HG03378 (cell line): ENCODE results near the gene TNK2.

Experiments
- ATAC-seq: cut with Tn5 transposase; IDR thresholded peaks from one replicate; pipeline ENCODE4 v1.9.1; 2021; ENCODE audit warnings: mild to moderate bottlenecking, moderate library complexity; ENCODE audit not compliant: unreplicated experiment

Gene TNK2

DNA sequence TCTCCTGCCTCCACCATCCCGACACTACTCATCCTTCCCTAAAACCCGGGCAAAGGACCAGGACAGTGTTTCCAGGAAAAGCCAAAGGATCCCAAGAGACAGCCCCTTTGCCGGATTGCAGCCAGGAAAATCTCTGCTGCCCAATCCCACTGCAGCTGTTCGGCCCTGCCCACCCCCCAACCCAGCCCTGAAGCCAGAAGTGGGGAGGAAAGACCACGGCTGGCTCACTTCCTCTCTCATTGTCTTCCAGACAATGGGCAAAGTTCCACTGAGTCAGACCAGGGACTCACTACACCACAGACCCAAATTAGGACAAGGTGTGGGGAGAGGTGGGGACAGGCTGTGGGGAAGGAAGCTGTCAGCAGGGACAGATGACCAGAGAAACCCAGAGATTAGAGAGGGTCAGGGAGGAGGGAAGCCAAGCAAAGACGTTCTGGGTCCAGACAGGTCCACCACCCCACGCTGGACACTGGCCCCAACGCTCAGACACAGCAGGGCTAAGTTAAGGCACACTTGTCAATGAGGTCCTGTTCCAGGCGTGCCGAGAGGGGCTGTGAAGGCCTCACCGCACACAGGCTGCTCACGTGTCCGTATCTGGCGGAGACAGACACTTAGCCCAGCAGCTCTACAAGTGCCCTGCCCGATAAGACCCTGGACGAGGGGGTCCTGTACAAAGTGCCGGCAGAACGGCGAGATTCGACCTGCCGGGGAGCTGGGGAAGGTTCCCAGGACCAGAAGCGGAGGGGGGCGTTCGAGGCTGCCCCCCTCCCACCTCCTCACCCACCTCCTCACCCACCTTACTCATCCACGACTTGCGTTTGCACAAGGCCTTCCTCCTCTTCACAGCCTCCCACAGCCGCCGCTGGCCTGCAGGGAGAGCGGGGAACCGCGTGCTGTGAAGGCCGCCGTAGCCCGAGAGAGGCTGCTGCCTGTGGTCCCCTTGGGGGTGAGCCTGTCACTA lies 21.9 kb downstream of the TNK2 start:
- ATAC-seq = no peak

DNA sequence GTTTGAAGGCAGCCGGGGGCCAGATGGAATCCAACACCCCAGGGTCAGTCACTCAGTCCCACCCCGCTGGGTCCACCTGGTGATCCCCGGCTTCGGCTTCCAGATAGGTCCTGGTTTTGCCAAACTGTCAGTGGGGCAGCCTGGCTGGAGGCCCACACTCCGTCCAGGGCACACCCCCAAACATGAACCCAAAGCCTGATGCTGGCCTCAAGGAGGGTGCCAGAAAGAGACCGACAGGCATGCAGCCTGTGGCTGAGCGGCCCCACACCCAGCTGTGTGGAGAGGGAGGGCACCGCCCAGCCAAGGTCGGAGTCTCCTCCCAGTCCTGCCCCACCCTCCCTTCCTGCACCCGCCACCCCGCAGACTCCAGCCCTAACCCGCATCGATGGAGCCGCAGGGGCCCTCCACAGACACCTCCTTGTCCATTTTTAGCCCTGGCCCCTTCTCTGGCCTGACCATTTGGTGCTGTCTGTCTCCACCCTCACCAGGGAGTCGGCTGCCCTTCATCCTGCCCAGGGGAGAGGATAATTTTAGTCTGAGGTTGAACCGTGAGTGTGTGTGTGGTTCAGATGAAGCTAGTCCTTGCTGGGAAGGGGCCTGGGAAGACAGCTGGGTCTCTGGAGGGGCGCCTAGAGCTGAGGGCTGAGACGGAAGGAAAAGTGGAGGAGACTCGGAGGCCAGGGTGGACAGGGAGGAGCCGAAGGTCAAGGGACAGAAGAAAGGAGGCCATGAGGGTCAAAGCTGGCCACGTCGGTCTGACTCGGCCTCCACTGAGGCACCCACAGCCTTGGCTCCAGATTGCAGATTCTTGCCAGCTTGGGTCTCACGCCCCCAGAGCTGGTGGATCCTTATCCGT lies 23.1 kb downstream of the TNK2 start:
- no peak for ATAC-seq

DNA sequence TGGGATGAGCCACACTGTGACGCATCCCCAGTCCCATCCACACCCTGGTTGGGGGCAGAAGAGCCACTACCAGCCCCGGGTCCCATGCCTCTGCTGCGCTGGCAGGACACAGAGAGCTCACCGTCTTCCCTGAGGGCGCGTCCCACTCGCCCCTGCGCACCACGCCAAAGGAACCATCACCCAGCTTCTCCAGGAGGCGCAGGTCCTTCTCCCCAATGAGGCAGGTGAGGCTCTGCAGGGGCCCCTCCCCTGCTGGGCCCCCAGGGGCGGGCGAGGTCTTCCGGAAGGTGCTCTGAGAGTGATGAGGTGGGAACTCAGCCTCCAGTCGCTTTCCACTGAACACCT lies 23.7 kb downstream of the TNK2 start:
- ATAC-seq = no peak

DNA sequence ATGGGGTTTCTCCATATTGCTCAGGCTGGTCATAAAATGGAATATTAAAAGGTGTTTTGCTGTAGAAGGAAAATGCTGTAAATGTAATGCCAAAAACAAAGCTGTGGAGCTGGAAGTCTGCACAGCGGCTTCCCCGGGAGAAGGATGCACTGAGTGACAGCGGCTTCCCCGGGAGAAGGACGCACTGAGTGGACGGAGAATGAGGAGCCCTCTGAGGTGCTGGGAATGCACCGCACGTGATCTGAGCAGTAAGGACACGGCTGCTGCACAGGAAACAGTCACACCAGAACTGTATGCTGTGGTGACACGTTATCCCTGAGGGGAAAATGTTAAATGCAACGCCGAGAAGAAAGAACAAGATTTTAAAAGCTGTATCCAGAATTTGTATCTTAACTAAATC lies 24.6 kb downstream of the TNK2 start:
- no peak for ATAC-seq

DNA sequence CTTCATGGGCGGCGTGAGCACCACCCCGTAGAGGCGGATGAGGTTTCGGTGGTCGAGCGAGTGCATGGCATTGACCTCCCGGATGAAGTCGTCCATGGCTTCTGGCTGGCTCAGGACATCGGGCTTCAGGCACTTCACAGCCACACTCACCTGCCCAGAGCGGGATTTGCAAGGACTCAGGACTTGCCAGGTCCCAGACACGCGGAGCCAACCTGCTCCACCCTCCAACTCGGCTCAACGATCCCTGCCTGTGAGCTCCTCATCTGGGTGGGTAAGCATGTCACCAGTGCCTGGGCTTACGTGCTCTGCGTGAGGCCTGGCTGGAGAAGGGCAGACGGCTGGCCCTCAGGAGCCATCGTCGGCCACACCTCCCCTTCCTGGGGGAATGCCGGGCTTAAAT lies 25.2 kb downstream of the TNK2 start:
- ATAC-seq = no peak

DNA sequence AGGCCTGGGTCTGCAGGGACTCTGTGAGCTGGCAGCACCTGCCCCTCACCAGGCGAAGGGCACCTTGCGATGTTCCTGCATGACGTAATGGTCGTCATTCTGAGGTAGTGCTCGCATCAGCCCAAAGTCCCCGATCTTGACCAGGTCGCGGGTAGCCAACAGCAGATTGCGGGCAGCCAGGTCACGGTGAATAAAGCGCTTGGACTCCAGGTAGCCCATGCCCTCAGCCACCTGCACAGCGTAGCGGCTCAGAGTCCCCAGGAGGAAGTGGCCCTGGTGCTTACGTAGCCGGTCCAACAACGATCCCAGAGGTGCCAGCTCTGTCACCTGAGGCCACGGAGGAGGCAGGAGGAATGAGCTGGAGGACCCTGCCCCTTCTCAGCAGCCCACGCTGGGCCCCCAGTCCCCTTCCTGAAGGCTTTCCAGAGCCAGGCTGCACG lies 26.3 kb downstream of the TNK2 start:
- ATAC-seq = no peak

DNA sequence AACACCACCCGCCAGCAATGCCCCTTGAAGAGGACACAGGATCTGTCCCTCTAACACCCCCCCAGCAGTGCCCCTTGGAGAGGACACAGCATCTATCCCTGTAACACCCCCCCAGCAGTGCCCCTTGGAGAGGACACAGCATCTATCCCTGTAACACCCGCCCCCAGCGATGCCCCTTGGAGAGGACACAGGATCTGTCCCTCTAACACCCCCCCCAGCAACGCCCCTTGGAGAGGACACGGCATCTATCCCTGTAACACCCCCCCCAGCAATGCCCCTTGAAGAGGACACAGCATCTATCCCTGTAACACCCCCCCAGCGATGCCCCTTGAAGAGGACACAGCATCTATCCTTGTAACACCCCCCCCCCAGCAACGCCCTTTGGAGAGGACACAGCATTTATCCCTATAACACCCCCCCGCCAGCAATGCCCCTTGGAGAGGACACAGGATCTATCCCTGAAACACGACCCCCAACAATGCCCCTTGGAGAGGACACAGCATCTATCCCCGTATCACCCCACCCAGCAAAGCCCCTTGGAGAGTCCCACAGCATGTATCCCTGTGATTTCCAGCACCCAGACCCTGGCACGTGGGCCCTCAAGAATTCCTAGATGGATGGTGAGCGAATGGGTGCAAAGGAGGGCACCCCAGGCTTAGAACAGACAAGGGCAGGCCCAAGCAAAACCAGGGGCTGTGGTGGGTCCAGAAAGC lies 26.9 kb downstream of the TNK2 start:
- ATAC-seq = no peak

DNA sequence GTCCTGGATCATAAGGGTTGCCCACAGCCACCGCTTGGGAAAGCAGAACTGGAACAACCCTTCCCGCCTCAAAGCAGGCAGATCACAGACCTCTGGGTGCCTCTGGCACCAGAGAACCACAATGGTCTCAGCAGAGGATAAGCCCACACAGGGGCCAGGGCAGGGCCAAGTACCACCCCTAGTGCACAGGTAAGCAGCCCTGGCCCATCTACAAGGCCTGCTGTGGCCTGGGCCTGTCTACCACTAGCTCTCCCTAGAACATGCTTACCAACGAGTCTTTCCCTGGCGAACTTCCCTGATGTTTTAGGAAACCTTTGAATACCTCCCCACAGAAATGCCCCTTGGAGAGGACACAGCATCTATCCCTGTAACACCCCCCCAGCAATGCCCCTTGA lies 28.3 kb downstream of the TNK2 start:
- ATAC-seq = no peak

DNA sequence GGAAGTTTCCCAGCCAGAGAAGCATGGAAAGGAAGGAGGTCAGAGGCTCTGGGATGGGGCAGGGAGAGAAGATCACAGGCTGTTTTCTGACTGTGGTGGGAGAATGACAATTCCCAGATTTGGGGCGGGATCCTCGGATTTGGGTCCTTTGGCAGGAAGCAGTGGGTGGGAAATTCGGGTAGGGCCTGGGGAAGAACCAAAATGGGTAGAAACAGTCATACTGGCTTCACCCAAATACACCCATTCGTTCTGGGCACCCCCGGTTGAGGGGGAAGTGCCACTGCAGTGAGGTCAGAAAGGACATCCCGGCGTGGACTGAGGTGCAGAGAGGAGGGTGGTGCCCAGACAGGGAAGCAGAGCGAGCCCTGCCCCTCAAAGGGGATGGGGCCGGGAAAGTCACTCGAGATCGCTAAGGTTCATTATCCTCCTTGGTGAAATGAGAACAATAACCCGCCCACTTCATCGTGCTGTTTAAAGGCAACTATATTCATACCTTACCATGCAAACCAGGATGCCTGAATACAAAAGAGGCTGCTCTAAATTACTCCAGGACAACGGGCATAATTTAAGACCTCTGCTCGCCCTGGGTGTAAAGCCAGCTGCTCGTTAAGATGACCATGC lies 28.8 kb downstream of the TNK2 start:
- ATAC-seq = no peak

DNA sequence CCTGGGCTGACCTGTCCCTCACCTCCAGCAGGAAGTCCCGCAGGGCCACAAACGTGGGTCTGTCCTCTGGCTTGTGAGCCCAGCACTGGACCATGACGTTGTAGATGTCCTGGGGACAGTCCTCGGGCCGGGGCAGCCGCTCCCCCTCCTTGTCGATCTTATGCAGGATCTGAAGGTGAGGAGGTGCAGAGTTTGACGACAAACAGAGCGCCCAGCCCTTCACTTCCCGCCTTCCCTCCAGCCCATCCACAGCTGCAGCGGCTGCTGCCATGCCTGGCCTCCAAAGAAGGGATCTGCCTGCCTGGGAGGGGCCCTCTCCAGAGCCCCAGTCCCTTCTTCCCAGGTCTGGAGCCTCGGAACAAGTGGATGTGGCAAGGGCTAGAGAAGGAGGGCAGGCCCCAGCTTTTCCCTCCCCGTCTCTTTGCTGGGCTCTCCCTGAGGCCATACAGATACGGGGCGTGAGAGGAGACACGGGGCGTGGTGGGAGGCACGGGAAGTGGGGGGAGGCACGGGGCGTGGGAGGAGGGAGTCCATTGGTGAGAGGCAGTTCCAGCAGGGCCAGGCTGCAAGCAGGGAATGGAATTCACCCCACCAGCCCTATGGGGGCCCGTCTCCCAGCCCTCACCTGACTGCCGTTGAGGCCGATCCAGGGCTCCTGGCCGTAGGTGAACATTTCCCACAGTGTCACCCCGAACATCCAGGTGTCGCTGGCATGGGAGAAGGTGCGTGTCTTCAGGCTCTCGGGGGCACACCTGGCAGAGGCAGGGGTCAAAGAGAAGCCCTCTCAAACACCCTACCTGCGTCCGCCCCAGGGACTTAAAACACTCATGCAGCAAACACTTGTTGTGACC lies 29.7 kb downstream of the TNK2 start:
- no peak for ATAC-seq

DNA sequence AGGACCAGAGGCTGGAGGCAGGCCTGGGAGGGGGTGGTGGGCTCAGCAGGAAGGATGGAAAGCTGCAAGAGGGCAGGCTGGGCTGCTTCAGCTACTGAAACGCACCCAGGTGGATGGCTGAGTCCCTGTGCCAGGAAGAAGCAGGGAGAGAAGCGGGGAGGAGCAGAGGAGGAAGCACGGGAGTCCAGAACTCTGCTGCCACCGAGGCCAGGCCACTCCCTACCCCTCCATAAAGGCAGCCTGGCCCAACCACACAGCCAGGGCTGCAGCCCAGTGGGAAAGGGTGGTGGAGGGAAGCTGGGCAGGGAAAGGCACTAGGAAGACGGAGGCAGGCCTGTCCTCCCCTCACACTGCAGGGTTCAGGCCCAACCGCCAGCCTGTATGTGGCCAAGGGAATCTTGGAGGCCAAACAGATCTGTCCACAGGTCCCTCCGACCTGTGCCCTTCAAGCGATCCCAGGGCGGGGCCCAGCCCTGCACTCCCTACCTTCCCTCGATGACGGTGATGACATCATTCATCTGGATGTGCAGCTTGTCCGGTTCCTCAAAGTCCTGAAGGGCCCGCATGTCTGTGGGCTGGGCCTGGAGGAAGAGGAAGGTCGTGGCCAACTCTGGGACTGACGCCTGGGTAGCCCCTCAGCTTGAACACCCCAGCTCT lies 30.5 kb downstream of the TNK2 start:
- ATAC-seq = no peak

DNA sequence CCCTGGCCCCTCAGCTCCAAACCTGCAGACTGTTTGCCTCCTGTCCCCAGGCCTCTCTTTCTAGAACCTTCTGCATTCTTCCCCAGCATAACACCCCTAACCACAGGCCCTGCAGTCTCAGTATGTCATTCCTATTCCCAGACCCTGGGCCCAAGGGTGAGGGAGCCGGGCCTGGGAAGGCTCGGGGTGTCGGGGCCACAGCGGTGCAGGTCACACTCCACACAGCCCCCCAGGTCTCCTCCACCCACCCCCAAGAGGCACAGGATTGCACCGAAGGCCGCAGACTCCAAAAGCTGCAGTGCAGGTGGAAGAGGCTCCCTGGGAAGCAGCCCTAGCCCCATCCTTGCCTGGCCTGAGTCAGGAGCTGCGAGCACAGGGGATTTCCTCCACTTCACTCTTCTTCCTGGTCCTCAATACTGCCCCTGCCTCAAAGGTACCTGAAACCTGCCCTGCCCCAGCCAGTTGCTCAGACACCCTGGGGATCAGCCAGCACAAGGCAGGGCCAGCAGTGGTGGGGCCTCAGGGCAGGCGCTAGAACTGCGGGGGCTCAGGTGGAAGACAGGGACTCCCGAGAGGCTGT lies 31.1 kb downstream of the TNK2 start:
- ATAC-seq = no peak

DNA sequence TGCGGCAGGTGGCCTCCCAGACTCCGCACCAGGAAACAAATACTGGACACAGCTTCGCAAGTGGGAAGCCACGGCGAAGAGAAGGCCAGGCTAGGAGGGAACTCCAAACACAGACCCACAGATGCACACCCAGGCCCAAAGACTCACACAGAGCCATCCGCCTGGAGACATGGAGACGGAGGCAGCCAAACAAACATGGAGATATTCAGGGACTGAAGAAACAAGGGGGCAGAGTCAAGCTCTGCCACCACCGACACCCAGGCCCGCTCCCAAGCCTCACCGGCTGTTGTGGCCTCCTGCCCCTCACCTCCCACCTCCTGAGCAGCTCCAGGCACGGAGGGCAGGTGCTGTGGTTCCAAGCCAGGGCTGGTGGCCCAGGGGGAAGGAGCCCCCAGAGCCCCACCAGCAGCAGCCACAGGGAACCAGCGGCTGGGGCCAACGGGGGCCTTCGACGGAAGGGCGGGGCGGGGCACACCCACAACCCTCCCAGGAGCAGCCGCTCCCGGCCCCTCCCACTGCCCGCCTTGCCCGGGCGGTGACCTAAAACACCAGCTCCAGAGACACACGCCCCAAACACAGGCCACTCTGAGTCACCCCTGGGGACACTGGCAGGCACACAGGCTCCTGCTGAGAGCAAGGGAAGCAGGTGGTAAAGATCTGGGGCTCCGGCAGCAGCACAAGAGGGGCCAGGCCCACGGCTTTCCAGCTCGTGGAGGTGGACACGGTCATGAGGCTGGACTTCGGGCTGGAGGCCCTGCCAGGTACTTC lies 31.9 kb downstream of the TNK2 start:
- no peak for ATAC-seq

DNA sequence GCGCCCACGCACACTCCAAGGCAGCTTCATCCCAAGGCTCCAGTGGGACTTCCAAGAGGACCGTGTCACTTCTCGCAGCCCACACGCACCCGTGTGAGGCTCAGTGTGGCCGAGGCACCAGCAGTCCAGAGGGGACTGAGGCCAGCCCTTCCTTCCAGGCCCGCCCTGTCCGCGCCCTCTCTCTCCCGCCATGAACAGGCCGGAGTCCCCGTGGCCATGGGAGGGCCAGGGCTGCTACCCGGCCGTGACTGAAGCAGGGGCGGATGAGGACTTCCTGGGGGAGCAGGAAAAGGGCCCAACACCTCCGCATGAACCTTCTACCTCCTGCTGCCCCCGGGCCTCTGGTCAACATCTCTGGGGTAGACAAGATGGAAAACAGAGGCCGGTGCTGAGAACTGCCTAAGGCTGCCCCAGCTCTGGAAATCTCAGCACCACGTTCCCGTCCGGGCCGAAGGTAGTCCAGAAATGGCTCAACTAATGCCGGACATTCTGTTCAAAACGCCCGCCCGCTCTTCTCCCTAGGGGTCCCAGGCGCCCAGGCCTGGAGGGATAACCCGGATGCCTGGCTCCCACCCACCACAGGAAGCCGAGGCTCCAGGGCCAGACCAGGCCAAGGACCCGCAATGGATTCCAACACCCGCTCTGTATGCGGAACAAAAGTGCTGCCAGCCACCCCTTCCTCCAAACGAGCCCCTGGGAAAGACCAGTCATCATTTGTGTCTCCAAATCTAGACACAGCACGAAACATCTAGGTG lies 32.7 kb downstream of the TNK2 start:
- no peak for ATAC-seq

DNA sequence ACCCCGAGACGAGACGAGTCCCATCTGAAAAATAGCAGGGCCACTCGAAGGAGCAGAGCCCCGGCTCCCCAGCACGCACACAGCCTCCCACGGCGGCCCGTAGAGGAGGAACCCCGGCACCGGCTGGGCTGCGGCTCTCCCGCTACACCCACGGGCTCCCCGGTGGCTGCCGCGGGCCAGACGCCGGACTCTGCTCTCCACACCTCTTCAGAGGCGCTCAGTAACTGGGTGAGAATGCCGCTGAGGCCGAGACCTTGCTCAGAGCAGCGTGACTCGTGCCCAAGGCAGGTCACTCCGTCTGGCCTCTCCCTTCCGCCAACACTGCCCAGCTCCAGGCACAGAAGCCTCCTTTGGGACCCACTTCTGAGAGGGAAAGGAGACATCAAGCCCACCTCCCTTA lies 34.4 kb downstream of the TNK2 start:
- no peak for ATAC-seq

DNA sequence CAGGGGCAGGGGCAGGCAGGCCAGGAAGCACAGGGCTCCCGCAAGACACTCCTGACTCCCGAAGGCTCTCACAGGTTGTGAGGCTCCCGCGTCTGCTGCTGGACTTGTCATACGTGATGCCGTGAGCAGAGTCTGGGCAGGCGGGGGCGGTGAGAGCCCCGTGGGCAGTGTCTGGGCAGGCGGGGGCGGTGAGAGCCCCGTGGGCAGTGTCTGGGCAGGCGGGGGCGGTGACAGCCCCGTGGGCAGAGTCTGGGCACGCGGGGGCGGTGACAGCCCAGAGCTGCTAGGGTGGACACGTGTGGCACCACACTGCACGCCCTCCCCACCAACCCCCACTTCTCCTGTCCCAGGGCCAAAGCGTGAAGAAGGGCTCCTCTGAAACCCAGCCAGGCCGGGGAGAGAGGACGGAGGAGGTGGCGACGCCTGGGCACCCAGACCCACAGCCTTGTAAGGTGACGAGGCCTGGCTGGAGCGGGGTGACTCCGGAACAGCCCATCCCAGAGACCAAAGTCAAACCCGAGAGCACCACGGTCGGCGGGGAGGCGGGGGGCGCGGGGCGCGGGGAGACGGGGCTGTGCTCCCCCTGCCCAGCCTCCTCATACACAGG lies 35.0 kb downstream of the TNK2 start:
- no peak for ATAC-seq

DNA sequence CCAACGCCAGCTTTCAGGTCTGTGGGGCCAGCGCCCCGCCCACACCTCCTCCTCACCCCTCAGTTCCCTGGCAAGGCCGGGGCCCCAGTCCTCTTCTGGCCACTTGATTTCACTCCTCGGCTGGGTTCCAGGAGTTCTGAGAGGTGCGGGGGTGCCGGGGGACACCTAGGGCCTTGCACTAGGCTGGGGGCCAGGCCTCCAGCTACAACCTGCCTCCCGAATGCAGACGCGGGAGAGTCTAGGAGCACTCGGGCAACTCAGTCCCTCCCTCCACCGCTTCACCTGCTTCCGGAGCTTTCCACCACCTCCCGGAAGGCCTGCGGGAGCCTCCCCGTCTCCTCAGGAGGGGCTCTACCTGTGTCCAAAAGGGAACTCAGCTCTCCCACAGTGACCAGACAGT lies 35.6 kb downstream of the TNK2 start:
- no peak for ATAC-seq
